Measurements from ENCODE around the gene FNTB.

FNTB gene

DNA sequence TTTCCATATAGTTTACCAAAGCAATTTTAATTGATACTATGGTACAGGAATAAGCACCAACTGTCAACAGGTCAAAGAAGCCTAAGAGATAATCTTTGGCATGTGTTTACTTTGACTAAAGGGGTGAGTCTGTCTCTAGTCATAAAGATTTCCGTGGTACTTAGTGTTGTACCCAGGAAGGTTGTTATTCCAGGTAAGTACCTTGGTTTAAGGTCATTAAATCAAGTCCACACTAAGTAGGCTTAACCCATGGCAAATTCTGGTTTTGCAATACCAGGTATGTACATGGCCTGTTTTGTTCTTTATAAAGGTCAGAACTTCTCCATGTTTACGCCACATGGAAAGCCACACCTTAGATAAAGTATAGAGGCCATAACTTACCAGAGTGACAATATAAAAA lies 105.7 kb downstream of the FNTB start:
- DNase-seq = no peak

DNA sequence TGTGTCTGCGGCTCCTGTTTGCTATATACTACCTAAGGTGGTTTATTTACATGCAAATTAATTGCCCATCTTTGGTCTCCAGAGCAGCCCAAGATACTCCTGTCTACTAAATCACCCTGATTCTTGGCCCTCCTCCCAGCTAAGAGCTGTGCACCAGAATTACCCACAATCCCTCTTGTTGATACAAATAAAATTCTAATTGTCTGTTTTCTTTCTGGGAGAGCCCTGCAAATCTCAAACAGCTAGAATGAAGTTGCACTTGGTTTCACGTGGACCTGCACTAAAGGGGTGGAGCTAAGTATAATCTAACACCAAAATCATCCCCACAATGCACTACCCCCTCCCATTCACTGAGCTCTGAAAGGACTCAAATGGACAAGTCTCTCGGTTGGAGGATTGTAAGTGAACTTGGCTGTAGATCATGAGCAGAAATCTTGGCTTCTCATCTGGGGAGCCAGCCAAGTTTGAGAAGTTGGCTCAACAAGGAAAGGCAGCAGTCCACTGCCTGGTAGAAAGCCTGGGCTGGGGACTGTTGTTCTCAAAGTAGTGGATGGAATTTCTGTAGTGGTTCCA lies 109.0 kb downstream of the FNTB start:
- peak; percentile 60 for DNase-seq

DNA sequence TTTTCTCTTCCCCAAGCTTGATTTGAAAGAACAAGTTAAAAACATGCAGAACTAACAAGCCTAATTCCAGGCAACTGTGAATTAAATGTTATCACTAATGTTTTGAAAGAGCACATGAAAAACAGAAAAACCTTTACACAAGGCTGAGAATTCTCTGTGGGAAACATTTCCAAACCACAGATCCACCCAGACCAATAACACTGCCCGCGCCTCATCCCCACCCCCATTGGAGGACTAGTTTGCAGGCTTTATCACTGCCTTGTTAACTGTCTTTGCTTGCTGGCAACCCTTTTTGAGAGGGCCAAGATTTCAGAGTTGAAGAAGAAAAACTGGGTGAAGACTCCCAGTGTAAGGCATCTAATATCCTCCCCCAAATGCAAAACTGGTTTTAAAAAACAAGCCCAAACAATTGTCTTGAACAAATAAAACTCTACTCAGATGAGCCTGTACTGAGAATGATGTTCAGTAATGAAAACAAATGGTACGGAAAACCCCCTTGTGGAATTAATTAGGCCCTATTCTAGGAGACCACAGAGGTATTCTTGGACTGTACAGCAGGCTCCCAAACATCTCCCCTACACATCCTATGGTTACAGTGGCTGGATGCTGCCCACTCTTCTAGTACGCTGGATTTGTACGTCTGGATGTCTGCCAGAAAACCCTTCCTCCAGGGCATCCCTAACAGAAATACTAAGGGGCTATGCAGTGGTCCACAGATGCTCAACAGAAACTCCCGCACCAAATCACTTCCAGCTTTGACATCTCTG lies 109.8 kb downstream of the FNTB start:
- peak; percentile 44 for DNase-seq

DNA sequence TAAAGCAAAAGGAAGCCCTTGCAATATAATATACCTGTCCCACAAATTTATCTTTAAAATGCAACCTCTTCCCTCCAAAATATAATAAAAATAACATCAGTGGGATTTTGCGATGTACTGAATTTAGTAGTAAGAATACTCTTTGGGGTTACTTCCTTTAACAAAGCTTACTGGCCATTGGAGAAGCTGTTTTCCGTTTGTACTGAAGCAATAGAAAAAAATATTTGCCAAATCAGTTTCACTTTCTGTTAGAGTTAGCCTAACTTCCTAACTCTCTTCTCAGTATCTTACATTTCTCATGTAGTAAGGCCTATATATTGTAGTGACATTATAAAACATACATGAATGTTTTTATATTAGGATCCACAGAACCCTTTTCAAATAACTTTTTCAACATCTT lies 111.9 kb downstream of the FNTB start:
- DNase-seq = no peak

DNA sequence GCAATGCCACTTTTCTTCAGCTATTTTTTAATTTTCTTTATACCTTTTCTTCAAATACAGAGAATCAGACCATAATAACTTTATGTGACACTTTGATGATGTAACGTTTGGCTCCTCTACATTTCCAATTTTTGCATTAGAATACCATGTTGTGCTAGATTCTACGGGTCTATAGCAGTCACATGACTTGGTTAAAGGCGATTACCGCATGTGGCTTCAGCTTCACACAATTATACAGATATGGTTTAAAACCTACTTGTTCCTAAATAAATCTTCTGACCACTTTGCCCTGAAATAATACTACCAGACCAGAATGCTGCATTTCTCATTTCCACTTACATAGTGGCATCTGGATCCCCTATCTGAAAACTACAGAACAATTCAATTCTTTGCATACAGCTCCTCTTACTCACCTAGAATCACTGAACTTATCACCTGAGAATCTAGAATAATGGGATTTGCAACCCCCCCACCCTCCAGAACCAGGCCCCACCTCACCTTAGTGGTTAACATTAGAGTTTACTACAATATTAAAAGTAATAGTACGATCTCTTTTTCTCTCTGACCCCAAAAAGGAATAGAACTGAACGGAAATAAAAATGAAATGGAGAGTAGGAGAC lies 114.3 kb downstream of the FNTB start:
- peak; percentile 7 for DNase-seq

DNA sequence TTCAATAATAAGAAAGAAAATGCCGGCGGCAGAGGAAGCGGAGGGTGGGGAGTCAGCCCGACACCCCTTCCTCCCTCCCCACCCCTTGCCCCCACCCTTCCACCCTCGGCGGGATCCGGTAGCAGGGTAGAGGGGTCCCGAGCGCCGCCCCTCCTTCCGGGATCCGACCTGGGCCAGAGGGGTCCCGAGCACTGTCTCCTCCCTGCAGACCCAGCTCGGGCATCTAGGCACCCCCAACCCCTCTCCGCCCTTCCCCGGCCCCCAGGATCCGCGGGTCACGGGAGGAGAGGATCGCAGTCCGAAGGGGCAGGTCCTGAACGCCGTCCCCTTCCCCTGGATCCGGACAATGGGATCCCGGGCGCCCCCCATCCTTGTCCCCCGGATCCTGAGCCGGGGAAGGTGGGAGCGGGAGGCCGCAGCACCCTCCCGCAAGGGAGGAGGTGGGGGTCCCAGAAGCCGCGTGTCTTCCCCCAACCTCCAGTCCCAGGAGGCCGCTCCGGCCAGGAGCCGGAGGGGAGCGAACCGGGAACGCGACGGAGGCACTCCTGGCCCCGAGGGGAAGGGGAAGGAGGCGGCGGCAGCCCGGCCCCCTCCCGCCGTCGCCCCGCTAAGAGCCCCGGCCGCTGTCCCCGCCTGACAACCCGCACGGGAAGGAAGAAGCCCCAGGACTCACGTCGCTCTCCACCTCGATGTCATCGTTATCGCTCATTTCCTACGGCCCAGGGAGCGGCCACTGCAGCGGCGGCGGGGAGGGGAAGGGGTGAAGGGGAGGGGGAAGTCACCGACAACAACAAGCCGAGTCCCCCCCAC lies 115.1 kb downstream of the FNTB start:
- no peak for DNase-seq

DNA sequence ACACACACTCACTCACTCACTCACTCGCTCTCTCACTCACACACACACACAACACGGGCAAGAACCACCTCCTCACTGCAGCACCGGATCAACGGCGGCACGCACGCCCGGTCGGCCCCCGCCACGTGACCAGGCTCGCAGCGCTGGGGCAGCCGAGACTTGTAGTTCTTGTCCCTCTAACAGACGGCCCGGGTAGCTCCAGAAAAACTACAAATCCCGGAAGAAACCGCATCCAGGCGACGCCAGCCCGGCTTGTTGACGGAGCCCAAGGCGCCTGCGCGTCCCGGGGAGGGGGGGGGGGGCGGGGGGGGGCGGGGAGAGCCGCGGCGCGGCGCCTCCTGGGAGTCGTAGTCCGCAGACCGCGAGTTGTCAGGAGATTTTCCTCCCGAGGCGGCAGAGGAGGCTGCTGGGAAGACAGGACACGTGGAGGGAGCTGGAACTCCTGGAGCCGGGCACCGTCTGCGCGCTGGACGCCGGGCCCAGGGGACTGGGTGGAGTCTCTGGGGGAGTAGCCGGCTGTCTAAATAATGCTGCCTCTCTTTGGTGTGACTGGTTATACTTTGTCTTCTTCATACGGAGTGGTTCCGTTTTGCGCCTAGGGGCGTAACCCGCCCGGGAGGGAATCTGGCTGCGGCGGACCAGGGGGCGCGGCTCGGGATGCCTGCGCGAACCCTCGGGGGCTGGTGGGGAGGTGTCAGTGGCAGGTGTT lies 115.9 kb downstream of the FNTB start, which contains the start of gene MAX:
Gene MAX (minus strand): TSS at position 77 of the 709 bp plus-strand sequence. CDS start 178 bp downstream, outside the sequence.
- DNase-seq = peak; percentile 98

DNA sequence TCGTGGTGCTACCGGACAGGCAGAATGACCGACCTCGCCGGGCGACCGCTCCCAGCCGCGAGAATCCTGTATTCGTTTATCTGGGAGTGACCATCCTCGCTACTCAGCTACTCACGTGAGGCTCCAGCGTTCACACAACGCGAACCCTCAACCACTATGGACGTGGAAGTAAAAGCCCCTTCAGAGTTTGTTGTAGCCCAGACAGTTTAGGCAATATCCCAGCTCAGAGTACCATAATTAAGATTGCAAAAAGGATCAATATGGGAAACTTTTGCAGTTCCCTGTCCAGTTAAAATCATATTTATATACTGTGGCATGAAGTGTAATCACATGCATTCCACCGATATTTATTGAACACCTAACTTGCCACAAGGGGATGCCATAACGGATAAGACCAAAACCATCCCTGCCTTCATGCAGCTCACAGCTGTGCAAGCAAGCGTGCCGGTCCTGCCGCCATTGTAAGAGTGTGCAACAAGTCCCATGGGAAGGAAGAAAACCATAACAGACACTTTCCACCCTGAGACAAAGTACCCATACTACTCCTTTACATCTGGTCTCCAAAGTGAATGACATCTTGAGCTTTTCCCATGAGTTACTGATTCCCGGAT lies 116.6 kb downstream of the FNTB start:
- no peak for DNase-seq

DNA sequence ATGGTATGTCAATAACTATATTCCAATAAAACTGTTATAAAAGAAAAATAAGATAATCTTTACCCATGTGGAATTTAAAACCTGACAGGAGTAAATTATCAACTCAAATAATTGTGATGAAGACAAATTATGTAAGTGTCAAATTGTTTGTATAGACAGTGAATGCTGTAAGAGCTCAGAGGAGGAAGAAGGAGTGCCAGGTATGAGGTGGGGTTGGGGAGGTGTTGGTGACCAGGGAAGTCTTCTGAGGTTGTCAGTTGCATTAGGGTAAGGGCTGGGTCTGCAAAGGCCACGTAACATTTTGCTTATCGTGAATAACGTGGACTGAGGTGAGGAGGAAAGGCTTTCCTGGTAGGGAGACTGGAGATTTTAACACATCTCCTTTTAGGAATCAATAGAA lies 118.1 kb downstream of the FNTB start:
- no peak for DNase-seq

DNA sequence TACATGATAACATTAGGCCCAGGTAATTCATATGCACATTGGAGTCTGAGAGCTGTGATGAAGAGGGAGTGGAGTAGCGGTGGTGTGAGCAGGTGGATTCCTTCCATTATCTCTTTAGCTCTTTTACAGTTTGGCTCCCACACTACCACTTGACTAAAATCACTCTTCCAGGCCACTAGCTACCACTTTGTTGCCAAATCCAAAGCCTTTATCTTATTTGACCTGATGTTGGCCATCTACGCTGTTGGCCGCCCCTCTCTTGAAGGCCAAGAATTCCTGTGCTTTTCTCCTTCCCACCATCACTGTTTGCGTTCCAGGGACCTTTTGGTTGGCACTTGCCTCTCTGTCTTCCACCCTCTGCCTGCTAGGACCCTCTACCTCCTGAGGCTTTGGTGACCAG lies 119.6 kb downstream of the FNTB start:
- no peak for DNase-seq

DNA sequence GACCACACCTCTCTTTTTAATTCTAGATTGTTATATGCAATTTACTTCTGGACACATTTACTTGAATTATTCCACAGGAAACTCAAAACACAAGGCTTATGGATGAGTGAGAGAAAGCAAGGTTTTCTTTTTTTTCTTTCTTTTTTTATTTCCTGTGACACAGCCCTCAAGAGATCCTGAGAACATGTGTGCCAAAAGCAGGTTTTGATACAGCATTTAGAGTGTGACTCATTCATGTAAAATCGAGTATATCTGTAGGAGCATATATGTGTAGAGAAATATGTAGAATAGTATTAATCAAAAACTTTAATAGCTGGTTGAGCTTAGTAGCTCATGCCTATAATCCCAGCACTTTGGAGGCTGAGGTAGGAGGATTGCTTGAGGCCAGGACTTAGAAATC lies 120.0 kb downstream of the FNTB start:
- DNase-seq = no peak

DNA sequence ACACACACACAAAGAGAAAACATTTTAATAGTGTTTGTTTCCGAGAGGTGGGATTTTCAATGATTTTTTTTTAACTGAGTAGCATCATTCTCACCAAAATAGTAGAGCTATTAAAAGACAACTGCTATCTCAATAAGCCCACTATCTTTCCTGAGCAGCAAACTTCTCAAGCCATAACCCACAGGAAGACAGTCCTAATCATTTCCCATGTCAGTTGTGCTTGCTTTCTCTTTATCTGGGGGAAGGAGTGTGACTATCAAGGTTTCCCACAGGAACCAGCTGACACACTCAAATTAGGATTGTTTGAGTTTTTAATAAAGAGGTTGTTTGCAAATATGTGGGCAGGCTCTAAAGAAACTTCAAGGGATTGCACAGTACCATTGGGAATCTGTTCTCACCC lies 120.5 kb downstream of the FNTB start:
- DNase-seq = no peak

DNA sequence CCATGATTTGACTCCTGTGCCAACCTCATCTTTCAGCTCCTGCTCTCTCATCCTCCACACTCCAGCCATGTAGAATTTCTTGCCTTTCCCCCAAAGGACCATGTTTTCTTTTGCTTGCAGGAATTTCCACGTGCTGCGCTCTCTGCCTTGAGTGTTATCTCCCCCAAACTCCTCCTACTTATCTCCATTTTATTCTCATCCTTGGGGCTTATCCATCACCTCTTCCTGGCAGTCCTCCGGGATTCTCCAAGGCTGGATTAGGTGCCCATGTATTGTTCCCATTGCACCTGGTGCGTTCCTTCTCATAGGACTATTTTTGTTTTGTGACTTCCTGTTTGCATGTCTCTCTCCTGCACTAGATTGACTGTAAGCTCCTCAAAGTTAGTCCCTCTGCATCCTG lies 122.7 kb downstream of the FNTB start:
- DNase-seq = no peak

DNA sequence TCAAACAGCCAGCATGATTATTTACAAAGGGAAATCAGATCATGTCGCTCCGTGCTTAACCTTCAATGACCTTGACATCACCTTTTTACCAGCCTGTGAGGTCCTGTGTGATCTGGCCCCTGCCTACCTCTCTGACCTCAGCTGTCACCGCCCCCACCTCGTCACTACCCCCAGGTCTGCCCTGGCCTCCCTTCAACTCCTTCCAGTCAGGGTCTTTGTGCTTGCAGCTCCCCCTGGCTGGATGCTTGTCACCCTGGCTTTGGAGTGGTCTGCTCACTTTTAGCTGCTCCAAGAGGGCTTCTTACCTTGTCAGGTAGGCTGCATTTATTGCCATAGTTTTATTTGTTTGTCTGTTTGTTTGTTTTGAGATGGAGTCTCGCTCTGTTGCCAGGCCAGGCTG lies 123.8 kb downstream of the FNTB start:
- no peak for DNase-seq

Data from eye (tissue), 1 donor.